GM19372 (cell line): Measurements from ENCODE around the gene SCGB1D1.

Experiments
- ATAC-seq: cut with Tn5 transposase; IDR thresholded peaks from one replicate; pipeline ENCODE4 v1.9.1; 2021; ENCODE audit warnings: mild to moderate bottlenecking, low read depth, moderate library complexity; ENCODE audit not compliant: unreplicated experiment

Gene SCGB1D1

DNA sequence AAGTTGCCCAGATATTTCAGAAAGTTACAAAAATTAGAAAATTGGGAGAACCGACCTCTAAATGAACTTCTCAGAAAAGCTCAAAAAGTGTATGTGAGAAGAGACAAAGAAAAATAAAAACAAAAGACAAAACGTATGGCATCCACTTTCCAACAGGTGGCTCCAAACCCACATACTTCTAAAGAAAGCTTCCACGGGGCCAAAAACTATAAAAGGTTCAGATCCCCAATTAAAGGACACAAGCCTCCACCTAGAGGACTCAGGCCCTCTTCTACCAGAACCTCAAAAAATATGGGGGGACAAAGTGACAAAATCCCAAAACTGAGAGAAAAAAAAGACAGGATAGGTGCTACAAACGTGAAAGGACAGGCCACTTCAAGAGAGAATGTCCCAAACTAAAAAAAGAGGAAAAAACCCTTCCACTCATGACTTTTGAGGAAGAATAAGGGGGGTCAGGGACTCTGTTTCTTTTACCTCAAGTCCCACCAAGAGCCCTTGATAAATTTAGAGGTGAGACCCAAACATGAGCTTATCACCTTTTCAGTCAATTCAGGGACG, 27.3 kb downstream of the SCGB1D1 start:
- ATAC-seq = no peak

GRCh38 chr11:62221498-62221897, 31.5 kb downstream of the SCGB1D1 start:
- ATAC-seq = no peak

DNA sequence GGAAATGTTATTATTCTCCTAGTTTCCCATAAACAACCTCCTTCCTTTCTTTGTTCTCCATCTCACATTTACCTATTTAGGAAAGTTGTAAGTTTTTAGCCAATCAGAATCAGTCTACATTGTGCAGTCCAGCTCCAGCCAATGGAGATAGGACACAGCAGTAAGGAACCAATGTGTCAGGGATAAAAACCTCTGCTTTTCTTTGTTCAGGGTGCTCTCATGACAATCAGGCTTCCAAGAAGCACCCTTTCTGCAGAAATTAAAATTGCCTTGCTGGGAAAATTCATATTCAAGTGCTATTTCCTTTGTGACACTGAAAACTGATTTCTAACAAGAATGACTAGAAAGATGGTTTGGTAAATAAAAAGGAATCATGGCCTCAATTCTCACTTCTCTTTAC, 33.1 kb downstream of the SCGB1D1 start:
- ATAC-seq = no peak

- ATAC-seq = no peak
Observed at GRCh38 chr11:62233730-62234129, 43.7 kb downstream of the SCGB1D1 start.

- no peak for ATAC-seq
Observed at GRCh38 chr11:62236187-62236586, 46.2 kb downstream of the SCGB1D1 start.

DNA sequence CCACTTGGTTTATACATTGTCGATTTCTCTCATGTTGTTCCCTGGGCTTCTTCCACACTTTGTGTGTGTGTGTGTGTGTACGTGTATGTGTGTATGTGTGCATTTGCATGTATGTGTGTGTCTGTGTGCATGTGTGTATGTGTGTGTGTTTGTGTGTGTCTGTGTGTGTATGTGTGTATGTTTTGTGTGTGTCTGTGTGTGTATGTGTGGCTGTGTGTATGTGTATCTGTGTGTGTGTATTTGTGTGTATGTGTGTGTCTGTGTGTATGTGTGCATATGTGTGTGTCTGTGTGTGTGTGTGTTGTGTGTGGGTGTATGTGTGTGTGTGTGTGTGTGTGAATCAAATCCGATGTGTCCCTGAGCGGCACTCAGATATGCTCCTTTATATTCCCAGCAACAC, 47.5 kb downstream of the SCGB1D1 start:
- no peak for ATAC-seq

DNA sequence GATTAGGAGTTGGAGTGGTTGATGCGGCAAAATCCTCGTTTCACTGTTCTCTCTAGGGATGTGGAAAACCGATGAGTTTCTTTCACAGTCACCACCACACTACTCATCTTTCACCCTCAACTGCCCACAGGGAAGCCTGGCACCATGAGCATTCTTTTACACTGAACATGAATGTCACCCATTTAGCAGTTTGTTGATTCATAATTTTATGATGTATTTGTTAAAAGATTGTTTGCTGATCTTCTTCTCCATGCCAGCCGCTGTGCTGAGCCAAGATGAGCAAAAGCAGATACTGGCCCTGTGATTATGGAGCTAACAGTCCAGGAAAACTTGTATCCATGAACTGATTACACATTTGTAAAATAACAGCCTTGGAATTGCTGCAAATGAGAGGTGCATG, 48.1 kb downstream of the SCGB1D1 start:
- no peak for ATAC-seq

GRCh38 chr11:62241095-62241494, 51.1 kb downstream of the SCGB1D1 start:
- ATAC-seq = no peak

GRCh38 chr11:62242021-62242420, 52.0 kb downstream of the SCGB1D1 start, which contains the start of gene SCGB1D2:
Gene SCGB1D2, plus strand, starts transcription at chr11:62242239. Its CDS starts 69 bp downstream, at chr11:62242308.
- ATAC-seq = no peak
